GM19238 (cell line): ENCODE measurements around the gene RAB4A.

Experiments used
- DNase-seq: peaks from one replicate; pipeline ENCODE4 v3.0.0; 2011; ENCODE audit warnings: low spot score; ENCODE audit not compliant: insufficient read length

RAB4A gene

GRCh38 chr1:229270547-229271447, at the start of gene RAB4A:
RAB4A (plus strand) TSS chr1:229271111; CDS start chr1:229271340, 229 bp downstream.
- DNase-seq, result peak; percentile 88

GRCh38 chr1:229222081-229222480, 48.8 kb upstream of the RAB4A start:
- no peak for DNase-seq

GRCh38 chr1:229223498-229223897, 47.4 kb upstream of the RAB4A start:
- no peak for DNase-seq

- DNase-seq, result no peak
Observed at GRCh38 chr1:229224308-229224707, 46.6 kb upstream of the RAB4A start.

GRCh38 chr1:229225331-229225782, 45.6 kb upstream of the RAB4A start:
- DNase-seq, result no peak

- DNase-seq, result no peak
Observed at GRCh38 chr1:229226796-229227195, 44.1 kb upstream of the RAB4A start.

- DNase-seq, result peak; percentile 52
Observed at GRCh38 chr1:229227298-229227919, 43.5 kb upstream of the RAB4A start.

- DNase-seq, result no peak
Observed at GRCh38 chr1:229228522-229228921, 42.4 kb upstream of the RAB4A start.

GRCh38 chr1:229229137-229229720, 41.7 kb upstream of the RAB4A start:
- DNase-seq, result no peak

GRCh38 chr1:229229721-229230139, 41.2 kb upstream of the RAB4A start:
- no peak for DNase-seq

GRCh38 chr1:229230140-229230892, 40.6 kb upstream of the RAB4A start:
- no peak for DNase-seq

GRCh38 chr1:229230893-229231753, 39.8 kb upstream of the RAB4A start:
- no peak for DNase-seq

GRCh38 chr1:229231754-229232119, 39.2 kb upstream of the RAB4A start:
- DNase-seq, result no peak

GRCh38 chr1:229234870-229235472, 35.9 kb upstream of the RAB4A start:
- DNase-seq, result no peak

- no peak for DNase-seq
Observed at GRCh38 chr1:229237320-229237719, 33.6 kb upstream of the RAB4A start.

GRCh38 chr1:229238231-229238630, 32.7 kb upstream of the RAB4A start:
- no peak for DNase-seq

GRCh38 chr1:229238674-229239415, 32.1 kb upstream of the RAB4A start:
- no peak for DNase-seq

- DNase-seq, result no peak
Observed at GRCh38 chr1:229240532-229240931, 30.4 kb upstream of the RAB4A start.

GRCh38 chr1:229241390-229241789, 29.5 kb upstream of the RAB4A start:
- DNase-seq, result no peak
